GM12801 (cell line): ENCODE results near the gene RELCH.

Experiments
- TF ChIP-seq, protein P1 (sequence below): IDR thresholded peaks from one replicate; pipeline ENCODE4 v1.5.1; 2011; ENCODE audit warnings: control low read depth; ENCODE audit not compliant: insufficient read length; ENCODE audit errors: extremely low read depth

Gene RELCH

DNA sequence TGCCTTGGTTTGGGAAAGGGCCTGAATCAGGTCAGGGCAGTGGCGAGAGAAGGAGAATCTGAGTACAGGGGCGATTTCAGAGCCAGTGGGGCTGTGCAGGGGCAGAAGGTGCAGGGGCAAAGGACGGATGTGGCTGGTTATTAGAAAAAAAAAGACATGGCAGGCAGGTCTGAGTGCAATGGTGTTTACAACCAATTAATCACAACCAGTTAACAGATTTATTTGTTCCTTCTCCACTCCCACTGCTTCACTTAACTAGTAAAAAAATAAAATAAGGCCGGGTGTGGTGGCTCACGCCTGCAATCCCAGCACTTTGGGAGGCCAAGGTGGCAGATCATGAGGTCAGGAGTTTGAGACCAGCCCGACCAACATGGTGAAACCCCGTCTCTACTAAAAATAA, 143.6 kb downstream of the RELCH start:
- TF ChIP-seq, protein P1, sequence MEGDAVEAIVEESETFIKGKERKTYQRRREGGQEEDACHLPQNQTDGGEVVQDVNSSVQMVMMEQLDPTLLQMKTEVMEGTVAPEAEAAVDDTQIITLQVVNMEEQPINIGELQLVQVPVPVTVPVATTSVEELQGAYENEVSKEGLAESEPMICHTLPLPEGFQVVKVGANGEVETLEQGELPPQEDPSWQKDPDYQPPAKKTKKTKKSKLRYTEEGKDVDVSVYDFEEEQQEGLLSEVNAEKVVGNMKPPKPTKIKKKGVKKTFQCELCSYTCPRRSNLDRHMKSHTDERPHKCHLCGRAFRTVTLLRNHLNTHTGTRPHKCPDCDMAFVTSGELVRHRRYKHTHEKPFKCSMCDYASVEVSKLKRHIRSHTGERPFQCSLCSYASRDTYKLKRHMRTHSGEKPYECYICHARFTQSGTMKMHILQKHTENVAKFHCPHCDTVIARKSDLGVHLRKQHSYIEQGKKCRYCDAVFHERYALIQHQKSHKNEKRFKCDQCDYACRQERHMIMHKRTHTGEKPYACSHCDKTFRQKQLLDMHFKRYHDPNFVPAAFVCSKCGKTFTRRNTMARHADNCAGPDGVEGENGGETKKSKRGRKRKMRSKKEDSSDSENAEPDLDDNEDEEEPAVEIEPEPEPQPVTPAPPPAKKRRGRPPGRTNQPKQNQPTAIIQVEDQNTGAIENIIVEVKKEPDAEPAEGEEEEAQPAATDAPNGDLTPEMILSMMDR = no peak

GRCh38 chr18:62331581-62332356, 144.7 kb downstream of the RELCH start:
- TF ChIP-seq, protein P1 = no peak

- TF ChIP-seq, protein P1 = no peak
Observed at GRCh38 chr18:62332431-62332830, 145.4 kb downstream of the RELCH start.

- TF ChIP-seq, protein P1 = no peak
Observed at GRCh38 chr18:62332964-62333695, 146.1 kb downstream of the RELCH start.

DNA sequence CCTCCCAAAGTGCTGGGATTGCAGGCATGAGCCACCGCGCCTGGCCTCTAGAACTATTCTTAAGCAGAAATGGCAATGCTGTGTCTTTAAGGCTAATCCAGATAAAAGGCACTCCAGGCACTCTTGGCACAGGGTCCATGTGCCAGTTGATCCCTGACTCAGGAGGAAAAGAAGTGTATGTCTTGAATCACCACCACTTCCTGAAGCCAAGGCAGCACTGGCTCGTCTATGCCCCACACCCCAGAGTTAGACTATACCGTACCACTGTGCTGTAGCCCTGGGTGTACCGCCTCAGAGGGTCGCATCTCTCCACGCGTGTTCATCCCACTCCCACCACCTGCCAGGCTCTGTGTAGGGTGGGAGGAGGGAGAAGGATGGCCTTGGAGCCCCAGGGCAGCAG, 147.1 kb downstream of the RELCH start:
- TF ChIP-seq, protein P1 = no peak

GRCh38 chr18:62335494-62335893, 148.4 kb downstream of the RELCH start:
- TF ChIP-seq, protein P1 = no peak

DNA sequence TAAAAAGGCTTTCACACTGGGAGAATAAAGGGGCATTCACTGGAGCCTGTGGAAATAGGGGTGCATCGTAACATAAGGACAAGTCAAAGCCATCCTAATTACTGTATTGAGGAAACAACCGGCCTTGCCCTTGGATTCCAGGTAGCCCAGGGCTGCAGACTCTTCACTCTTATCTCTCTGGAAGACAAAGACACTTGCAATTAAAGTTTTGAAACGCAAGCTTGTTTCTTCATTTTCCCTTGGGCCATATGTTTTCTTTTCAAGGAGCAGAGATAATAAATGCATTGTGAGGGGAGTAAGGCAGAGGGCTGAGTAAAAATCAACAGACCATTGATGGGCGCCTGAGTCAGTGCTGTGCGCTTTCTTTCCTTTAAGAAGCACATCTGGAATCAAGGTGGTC, 149.6 kb downstream of the RELCH start:
- TF ChIP-seq, protein P1 = no peak
